ENCODE results near the gene NCOA7.
"Not testable (repeated sequence)": the region's sequence is repeated elsewhere in the genome, so short reads cannot be mapped to it uniquely, and the experiment has no call there.

NCOA7 gene

DNA sequence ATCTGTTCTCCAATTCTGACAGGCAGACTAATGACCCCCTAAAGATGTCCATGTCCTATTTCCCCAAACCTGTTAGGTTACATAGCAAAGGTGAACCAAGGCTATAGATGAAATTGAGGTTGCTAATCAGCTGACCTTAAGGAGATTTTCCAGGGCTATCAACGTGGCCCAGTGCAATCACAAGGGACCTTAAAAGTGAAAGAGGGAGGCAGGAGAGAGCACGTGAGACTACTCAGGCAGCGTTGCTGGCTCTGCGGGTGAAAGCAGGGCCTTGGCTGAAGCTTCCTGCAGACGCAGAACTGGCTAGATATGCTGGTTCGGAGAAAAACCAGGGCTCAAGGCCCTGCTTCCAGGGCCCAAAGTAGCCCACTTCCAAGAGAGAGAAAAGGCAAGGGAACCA lies 78.7 kb downstream of the NCOA7 start:
- DNase-seq = no peak
- no peak for ATAC-seq

DNA sequence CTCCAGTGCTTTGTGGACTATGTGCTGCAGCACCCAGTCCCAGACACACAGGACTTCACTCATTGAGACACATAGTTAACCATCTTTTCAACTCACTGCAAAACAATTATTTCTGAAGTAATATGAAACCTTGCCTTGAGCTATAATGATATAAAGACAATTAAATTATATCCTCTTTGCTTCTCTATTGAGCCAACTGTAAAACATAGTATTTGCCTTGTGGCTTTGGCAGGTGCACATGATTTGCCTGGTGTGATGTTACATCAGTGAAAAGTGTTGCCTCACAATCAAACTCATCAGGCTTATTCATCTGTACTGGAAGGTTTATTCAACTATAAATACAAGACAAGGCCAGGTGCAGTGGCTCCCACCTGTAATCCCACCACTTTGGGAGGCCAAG lies 80.6 kb downstream of the NCOA7 start:
- no peak for ATAC-seq

DNA sequence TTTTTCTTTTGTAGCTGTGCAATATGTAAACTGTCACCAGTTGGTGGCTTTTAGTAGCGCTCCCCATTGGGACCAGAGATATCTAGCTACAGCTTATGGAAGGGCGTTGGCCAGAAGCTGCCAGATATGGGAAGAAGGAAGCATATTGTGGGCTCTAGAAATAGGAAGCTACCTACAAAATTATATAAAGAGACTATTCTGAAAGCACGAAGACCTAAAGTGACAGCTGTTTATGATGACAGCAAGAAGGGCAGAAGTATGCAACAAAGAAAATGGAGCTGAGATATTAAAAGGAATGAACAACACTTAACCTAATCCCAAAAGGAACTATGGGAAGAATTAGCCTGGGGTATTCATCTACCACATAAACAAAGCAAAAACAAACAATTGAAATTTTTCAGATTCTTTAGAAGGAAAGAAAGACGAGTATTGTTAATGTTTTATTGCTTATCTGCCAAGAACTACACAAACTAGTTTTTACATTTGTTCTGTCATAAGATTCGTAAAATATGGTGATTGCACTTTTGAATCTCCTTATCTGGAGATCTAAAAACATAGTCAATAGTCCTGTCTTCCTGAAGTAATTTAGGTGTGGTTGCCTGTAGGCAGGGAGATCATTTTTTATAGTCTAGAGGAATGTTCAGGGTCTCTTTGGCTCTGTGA lies 81.6 kb downstream of the NCOA7 start:
- ATAC-seq (no peak), DNase-seq (no peak)

More for the DNA sequence above, 80.6 kb downstream of the NCOA7 start:
- DNase-seq = no peak

- no peak for ATAC-seq
- DNase-seq = no peak
Observed at GRCh38 chr6:125882243-125882642, 91.5 kb downstream of the NCOA7 start.

DNA sequence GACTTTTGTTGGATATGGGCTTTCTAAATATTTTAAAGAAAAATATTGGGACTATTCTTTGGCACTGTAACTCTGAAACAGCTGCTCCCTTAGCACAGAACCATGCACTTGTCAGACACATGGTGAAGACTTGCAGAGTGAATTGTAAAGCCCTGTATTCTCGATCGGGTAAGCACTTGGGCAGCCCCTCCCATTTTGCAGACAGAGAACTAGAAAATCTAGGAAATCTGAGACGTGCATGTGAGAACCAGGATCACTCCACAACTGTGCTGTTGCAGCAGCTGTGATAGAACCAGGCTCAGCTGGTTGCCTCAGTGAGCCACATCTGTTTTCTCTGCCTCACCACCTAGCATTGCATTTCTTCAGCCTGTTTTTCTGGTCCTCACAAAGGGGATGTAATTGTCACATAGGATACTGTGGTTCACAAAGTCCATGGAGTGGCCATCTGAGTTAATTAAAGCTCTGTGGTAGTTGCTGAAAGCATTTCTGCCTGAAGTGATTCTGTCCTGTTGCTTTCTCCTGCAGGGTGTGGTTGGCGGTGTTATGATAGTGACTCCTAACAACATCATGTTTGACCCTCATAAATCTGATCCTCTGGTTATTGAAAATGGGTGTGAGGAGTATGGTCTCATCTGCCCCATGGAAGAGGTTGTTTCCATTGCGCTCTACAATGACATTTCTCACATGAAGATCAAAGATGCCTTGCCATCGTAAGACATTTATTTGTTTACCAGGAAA lies 94.0 kb downstream of the NCOA7 start:
- DNase-seq = no peak
- ATAC-seq = no peak

DNA sequence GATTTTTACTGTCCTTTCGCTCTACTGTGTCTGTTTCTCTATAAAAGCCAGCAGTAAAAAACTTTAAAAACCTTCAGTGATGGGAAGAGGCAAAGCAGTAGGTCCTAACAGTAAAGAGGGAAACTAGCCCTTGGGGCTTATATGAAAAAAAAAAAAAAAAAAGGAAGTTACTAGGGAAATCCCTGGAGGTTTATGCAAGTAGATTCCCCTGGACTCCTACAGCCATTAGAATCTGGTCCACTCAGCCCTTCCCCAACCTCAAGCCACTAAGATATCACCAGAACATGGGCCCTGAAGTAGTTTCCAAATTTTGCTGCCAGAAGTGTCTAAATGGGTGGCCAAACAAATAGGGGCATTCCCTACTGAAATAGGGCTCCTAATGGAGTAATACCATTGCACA lies 95.3 kb downstream of the NCOA7 start:
- ATAC-seq (no peak), DNase-seq (no peak)

GRCh38 chr6:125886914-125887313 lies 96.2 kb downstream of the NCOA7 start:
- DNase-seq = no peak
- no peak for ATAC-seq

- DNase-seq (no peak), ATAC-seq (no peak)
Observed at GRCh38 chr6:125887372-125887771, 96.6 kb downstream of the NCOA7 start.

- DNase-seq = no peak
- no peak for ATAC-seq
Observed at GRCh38 chr6:125888989-125889656, 98.4 kb downstream of the NCOA7 start.

- DNase-seq (no peak), ATAC-seq (no peak)
Observed at GRCh38 chr6:125899726-125900182, 109.0 kb downstream of the NCOA7 start.

- ATAC-seq (peak; percentile 99), DNase-seq (peak; percentile 56)
Observed at GRCh38 chr6:125904871-125905270, 114.1 kb downstream of the NCOA7 start.

- DNase-seq (peak; percentile 71), ATAC-seq (no peak)
Observed at GRCh38 chr6:125906158-125906998, 115.6 kb downstream of the NCOA7 start.

DNA sequence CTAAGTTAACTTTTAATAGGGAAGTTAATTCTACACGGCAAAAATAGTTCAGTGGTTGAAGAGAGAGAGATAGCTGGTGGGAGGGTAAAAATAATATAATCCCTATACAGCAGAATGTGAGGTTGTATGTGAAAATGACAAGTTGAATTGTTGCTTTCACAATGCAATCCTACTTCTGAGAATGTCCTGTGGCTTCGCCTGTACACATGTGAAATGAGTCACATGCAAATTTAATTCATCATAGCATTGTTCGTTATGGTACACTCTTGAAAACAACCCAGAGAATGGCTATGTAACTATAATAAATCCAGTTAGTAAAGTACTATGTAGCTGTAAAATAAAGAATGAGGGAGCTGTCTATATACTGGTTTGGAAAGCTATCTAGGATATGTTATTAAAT lies 119.8 kb downstream of the NCOA7 start:
- DNase-seq (no peak), ATAC-seq (peak; percentile 96)

DNA sequence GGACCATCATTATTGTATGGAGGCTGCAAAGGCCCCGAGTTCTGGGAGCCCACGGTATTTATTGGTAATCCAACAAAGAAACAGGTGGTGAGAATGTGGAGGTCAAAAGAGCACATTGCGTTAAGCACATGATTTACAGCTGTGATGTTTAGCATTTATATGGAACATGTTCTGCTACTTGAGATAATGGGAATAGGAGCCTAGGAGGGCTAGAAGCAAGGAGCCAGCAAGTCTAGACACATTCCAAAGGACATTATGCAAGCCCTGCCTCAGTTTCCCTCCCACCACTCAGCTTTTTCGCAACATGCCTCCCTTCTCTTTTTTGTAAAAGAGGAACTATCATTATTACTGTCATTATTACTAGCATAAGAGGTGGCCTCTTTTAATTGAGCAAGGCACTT lies 120.3 kb downstream of the NCOA7 start:
- ATAC-seq = not testable (repeated sequence)

DNA sequence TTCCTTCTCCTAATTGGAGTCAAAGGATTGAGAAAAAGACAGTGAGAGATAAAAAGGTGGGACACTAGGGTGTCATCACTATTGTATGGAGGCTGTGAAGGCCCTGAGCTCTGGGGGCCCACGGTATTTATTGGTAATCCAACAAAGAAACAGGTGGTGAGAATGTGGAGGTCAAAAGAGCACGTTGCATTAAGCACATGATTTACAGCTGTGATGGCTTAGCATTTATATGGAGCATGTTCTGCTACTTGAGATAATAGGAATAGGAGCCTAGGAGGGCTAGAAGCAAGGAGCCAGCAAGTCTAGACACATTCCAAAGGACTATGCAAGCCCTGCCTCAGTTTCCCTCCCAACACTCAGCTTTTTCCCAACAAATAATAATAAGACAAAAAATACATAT lies 121.7 kb downstream of the NCOA7 start:
- ATAC-seq, DNase-seq: not testable (repeated sequence)

More for the DNA sequence above, 120.3 kb downstream of the NCOA7 start:
- not testable (repeated sequence) for DNase-seq

DNA sequence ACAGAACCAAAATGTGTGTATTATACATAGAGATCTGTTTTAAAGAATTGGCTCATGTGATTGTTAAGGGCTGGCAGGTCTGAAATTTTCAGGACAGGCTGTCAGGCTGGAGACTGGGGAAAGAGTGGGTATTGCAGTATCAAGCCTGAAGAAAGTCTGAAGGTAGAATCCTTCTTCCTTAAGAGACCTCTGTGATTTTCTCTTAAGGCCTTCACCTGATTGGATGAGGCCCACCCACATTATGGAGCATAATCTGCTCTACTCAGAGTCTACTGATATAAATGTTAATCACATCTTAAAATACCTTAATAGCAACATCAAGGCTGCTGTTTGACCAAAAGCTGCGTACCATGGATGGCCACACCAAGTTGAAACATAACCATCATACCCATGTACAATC lies 122.4 kb downstream of the NCOA7 start:
- ATAC-seq = no peak
- no peak for DNase-seq

GRCh38 chr6:125913864-125914351 lies 123.1 kb downstream of the NCOA7 start:
- DNase-seq = no peak
- ATAC-seq = no peak

- ATAC-seq (no peak), DNase-seq (no peak)
Observed at GRCh38 chr6:125918230-125918629, 127.5 kb downstream of the NCOA7 start.

GRCh38 chr6:125918681-125919566 lies 128.2 kb downstream of the NCOA7 start:
- ATAC-seq (peak; percentile 98), DNase-seq (peak; percentile 42)

- no peak for ATAC-seq
- no peak for DNase-seq
Observed at GRCh38 chr6:125919618-125920017, 128.9 kb downstream of the NCOA7 start.

DNA sequence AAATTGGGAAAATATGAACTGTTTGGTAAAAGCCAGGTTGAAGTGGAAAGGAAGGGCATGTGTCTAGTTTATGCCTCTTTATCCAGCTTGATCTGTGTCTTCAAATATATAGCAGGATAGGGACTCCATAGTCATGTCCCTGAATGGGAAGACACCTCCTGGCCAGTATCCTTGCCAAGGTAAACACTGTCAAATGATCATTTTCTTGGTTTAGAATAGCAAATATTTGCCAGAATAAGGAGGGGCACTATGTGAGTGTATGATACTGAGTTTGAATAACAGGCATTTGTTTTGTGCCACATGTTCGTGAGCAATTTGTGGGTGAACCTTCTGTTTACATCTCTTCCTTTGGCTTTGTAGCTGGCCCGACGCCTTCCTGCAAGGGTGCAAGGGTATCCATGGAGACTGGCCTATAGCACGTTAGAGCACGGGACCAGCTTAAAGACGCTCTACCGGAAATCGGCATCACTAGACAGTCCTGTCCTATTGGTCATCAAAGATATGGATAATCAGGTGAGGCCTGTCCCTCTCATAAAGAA lies 131.6 kb downstream of the NCOA7 start:
- DNase-seq = no peak
- no peak for ATAC-seq
